Calu3 (cell line): ENCODE results near the gene CYP19A1. TPM values are rescaled to one million over a fixed set of nuclear protein-coding genes. Genes with fewer than 3 reads are reported as not detected.

Source experiments
- BruUV-seq: library from RNA; stranded (reverse); fragments of 400-500 nt; replicated peaks from 2 replicates; lab custom pipeline; 2021; lab: Mats Ljungman, UMichigan
- CTCF ChIA-PET: fragments of 300-600 bp; sonication (Branson Sonifier 250); formaldehyde crosslinking; loops from one replicate; lab custom pipeline; 2022; ENCODE audit warnings: antibody characterized with exemption; lab: Charles Lee
- DNase-seq: peaks from one replicate; pipeline ENCODE4 v3.0.0; 2022
- H3K27ac Mint-ChIP-seq: one replicate; pipeline ENCODE4 v1.8.0; 2022; ENCODE audit warnings: mixed read lengths; ENCODE audit not compliant: unreplicated experiment
- H3K27me3 Mint-ChIP-seq: one replicate; pipeline ENCODE4 v1.8.0; 2022; ENCODE audit warnings: mixed read lengths; ENCODE audit not compliant: unreplicated experiment
- H3K36me3 Mint-ChIP-seq: one replicate; pipeline ENCODE4 v1.8.0; 2022; ENCODE audit warnings: mild to moderate bottlenecking, moderate library complexity, mixed read lengths; ENCODE audit not compliant: insufficient read depth, unreplicated experiment
- H3K4me1 Mint-ChIP-seq: one replicate; pipeline ENCODE4 v1.8.0; 2022; ENCODE audit warnings: mild to moderate bottlenecking, low read depth, mixed read lengths; ENCODE audit not compliant: unreplicated experiment
- H3K4me3 Mint-ChIP-seq: one replicate; pipeline ENCODE4 v1.8.0; 2022; ENCODE audit warnings: mild to moderate bottlenecking, low read depth, moderate library complexity, mixed read lengths; ENCODE audit not compliant: unreplicated experiment
- H3K9me3 Mint-ChIP-seq: one replicate; pipeline ENCODE4 v1.8.0; 2022; ENCODE audit warnings: low read depth, mixed read lengths; ENCODE audit not compliant: unreplicated experiment
- CTCF ChIP-seq: fragments of 200-600 bp; IDR thresholded peaks from one replicate; pipeline ENCODE4 v1.8.0; 2022; ENCODE audit warnings: antibody characterized with exemption; ENCODE audit not compliant: unreplicated experiment
- intact Hi-C: fragments of 100-400 bp; cut with micrococcal nuclease; formaldehyde crosslinking; loops from one replicate; pipeline ENCODE4 v1.10.0; 2022; ENCODE audit not compliant: unreplicated experiment
- total RNA-seq: library from RNA; stranded (reverse); gene quantifications from 2 replicates; pipeline ENCODE4 v1.2.3, GENCODE V29; 2022

Gene CYP19A1
- total RNA-seq, 1 experiment from 2014 or later = not detected

- BruUV-seq = no TSS peak
- TF ChIP-seq CTCF = no peak
- Mint-ChIP-seq H3K27ac (no peak overlapping the region), H3K27me3 (peaks cover 74% of the 10 kb centered on the region), H3K36me3 (no peaks in the 10 kb centered on the region), H3K9me3 (no peaks in the 10 kb centered on the region), H3K4me1 (no peaks in the 10 kb centered on the region), H3K4me3 (no peak overlapping the region)
- intact Hi-C loops = no loop called here
- no peak for DNase-seq
- CTCF ChIA-PET = no interaction called here
Observed at GRCh38 chr15:51168700-51169099, 169.7 kb downstream of the CYP19A1 start.

GRCh38 chr15:51163843-51164242 is 174.6 kb downstream of the CYP19A1 start:
- H3K27me3 Mint-ChIP-seq = peaks cover 78% of the 10 kb centered on the region
- no peak overlapping the region for H3K4me3 Mint-ChIP-seq
- CTCF ChIA-PET = interaction anchor here (1.1 to 2.4 kb wide), 9 partner anchors 12 to 239 kb away, joined by 3 to 41 read pairs (median 7); no protein-coding TSS in a partner anchor

GRCh38 chr15:51162865-51163762 is 175.3 kb downstream of the CYP19A1 start:
- no peak overlapping the region for H3K27ac Mint-ChIP-seq
- no peaks in the 10 kb centered on the region for H3K4me1 Mint-ChIP-seq
- DNase-seq = peak; percentile 78
- no peaks in the 10 kb centered on the region for H3K36me3 Mint-ChIP-seq
- no TSS peak for BruUV-seq
- H3K4me3 Mint-ChIP-seq = no peak overlapping the region
- no peaks in the 10 kb centered on the region for H3K9me3 Mint-ChIP-seq
- peaks cover 70% of the 10 kb centered on the region for H3K27me3 Mint-ChIP-seq
- peak; percentile 92 for TF ChIP-seq CTCF
- intact Hi-C loops = loop anchor here (1.0 to 5.0 kb wide), 5 partner anchors 29 to 336 kb away; no protein-coding TSS in a partner anchor
- CTCF ChIA-PET = interaction anchor here (0.6 to 2.4 kb wide), 25 partner anchors 8 to 337 kb away, joined by 3 to 41 read pairs (median 4); no protein-coding TSS in a partner anchor

More at GRCh38 chr15:51163843-51164242, 174.6 kb downstream of the CYP19A1 start:
- DNase-seq = no peak
- intact Hi-C loops = loop anchor here (1.0 to 5.0 kb wide), 5 partner anchors 28 to 335 kb away; no protein-coding TSS in a partner anchor
- no peak for TF ChIP-seq CTCF
- no peaks in the 10 kb centered on the region for H3K9me3 Mint-ChIP-seq
- no TSS peak for BruUV-seq
- H3K36me3 Mint-ChIP-seq = no peaks in the 10 kb centered on the region
- no peaks in the 10 kb centered on the region for H3K4me1 Mint-ChIP-seq
- H3K27ac Mint-ChIP-seq = no peak overlapping the region

- no peak for DNase-seq
- Mint-ChIP-seq H3K9me3 (no peaks in the 10 kb centered on the region), H3K4me3 (no peak overlapping the region), H3K27me3 (peaks cover 72% of the 10 kb centered on the region), H3K27ac (no peak overlapping the region), H3K4me1 (no peaks in the 10 kb centered on the region), H3K36me3 (no peaks in the 10 kb centered on the region)
- no peak for TF ChIP-seq CTCF
- intact Hi-C loops = loop anchor here (2.0 to 5.0 kb wide), 3 partner anchors 121 to 337 kb away; no protein-coding TSS in a partner anchor
- no TSS peak for BruUV-seq
- CTCF ChIA-PET = interaction anchor here (1.2 to 1.6 kb wide), 2 partner anchors 9 to 119 kb away, joined by 5 read pairs; no protein-coding TSS in a partner anchor
Observed at GRCh38 chr15:51161491-51162220, 176.7 kb downstream of the CYP19A1 start.
